ENCODE results near the gene AQP6.
A peak's percentile ranks its signal among the peaks of the same experiment; 100 is the strongest.

AQP6 gene

GRCh38 chr12:49956663-49957569, 15.8 kb upstream of the AQP6 start:
- no peak for DNase-seq (ENCODE audit: low spot score)

GRCh38 chr12:49957570-49957967, 15.2 kb upstream of the AQP6 start:
- DNase-seq (ENCODE audit: low spot score), result no peak

DNA sequence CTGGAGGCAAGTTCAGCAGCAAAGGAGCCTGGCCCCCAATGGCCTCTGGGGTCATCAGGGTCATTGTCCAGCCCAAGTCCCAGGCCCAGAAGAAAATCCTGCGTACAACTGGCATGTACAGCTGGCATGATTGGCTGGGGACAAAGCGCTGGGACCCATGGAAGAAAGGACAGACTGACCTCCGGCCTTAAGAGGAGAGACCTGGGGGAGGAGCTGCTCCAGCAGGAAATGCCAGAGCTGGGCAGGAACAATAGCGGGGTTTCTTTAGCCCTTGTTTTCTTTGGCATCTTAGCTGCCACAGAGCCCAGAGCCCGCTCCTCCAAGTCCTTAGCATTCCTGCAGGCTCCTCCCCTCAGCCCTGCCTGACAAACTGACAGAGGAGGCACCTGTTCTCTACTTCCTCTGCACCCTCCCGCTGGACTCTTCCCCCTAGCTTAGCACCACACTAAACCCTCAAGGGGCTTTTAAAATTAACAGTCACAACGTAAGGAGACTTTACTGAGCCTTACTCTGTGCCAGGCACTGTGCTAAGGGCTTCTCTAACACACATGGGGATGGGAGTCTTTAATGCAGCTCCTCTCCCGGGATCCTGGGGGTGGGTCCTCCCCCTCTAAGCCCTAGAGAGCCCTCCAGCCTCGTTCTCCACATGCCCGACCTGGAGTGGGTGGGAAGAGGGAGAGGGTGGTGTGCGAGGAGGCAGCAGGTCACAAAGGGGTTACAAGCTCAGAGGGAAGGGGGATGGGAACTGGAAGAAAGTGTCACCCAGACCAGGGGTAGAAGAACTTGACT, 12.9 kb upstream of the AQP6 start:
- no peak for DNase-seq (ENCODE audit: low spot score)

DNA sequence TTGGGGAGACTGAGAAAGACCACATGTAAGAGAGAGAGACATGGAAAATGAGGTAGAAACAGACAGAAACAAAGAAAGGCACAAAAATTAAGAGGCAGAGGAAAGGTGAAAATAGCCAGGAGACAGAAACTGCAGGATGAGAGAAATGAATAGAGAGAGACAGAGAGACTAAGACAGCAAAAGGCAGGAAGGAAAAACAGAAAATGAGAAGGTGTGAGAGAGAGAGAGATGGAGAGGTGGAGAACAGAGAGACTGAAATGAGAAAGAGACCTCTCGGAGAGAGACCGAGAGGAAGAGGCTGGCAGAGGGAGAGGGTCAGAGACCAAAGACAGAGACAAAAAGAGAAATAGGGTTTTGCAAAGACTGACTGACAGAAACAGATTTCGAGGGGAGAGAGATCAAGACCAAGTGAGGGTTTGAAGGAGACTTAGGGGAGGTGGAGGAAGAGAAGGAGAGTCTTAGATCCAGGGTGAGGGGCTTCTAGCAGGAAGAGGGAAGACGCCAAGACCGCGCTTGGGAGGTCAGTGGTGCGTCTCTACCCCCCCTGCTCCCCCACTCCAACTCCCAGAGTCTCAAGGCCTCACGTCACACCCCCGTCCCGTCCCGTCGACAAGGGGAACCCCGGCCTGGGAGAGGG, 12.2 kb upstream of the AQP6 start:
- no peak for DNase-seq (ENCODE audit: low spot score)

DNA sequence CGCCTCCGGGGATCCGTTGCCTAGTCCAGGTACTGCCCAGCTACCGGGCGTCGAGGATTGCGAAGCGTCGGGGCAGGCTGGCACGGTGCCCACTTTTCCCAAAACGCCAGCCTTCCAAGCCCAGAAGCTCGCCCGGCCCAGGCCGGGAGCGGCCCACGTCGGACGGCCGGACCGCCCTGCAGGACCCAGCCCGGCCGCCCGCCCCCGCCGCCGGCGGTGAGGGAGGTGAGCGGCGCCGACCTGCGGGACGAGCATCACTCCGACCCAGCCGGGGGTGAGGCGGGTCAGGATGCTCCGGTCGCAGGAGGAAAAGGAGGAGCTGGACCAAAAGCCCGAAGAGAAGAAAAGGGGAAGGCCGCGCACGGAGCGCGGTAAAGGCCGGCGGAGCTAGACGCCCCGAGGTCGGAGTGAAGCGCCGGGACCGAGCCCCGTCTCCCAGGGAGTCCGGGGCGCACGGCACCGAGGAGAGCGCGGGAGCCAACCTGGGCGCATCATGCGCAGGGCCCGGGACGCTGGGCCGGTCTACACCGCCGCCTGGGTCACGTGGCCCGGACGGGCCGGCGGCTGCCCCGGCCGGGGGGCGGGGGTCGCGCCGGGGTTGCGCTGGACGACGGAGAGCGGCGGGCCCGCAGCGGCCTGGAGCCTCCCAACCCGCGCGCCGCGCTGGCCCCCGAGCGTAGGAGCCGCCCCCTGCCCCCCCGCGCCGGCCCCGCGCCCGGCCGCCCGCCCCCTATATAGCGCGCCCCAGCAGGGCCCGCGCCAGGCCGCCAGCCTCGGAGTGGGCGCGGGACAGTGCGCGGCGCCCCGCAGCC, 11.4 kb upstream of the AQP6 start, which contains the start of gene AQP5:
Gene AQP5, plus strand, starts transcription at position 762 of the 812 bp plus-strand sequence. CDS start 146 bp downstream, outside the sequence.
- DNase-seq (ENCODE audit: low spot score), result no peak

DNA sequence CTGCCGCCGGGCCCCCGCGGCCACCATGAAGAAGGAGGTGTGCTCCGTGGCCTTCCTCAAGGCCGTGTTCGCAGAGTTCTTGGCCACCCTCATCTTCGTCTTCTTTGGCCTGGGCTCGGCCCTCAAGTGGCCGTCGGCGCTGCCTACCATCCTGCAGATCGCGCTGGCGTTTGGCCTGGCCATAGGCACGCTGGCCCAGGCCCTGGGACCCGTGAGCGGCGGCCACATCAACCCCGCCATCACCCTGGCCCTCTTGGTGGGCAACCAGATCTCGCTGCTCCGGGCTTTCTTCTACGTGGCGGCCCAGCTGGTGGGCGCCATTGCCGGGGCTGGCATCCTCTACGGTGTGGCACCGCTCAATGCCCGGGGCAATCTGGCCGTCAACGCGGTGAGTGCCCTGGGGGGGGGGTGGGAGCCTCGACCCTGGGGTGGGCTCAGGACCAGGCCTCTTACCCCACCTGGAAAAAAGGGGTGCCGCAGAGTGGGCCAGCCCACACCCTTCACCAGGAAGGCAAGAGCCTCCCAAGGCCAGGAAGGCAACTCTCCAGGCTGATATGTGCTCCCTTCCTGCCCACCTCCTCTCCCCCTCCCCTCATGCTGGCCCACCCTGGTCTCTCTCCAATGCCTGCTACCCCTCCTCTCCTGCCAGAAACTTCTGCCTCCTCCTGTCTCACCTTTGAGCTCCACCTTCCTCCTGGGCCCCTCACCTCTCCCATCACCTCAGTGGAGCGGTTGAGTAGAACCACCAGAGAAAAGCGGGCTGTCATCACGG, 10.6 kb upstream of the AQP6 start:
- no peak for DNase-seq (ENCODE audit: low spot score)

- DNase-seq (ENCODE audit: low spot score), result no peak
Observed at GRCh38 chr12:49962861-49963765, 9.6 kb upstream of the AQP6 start.

- no peak for DNase-seq (ENCODE audit: low spot score)
Observed at GRCh38 chr12:49963976-49964815, 8.6 kb upstream of the AQP6 start.

- DNase-seq (ENCODE audit: low spot score), result no peak
Observed at GRCh38 chr12:49964849-49965624, 7.7 kb upstream of the AQP6 start.

DNA sequence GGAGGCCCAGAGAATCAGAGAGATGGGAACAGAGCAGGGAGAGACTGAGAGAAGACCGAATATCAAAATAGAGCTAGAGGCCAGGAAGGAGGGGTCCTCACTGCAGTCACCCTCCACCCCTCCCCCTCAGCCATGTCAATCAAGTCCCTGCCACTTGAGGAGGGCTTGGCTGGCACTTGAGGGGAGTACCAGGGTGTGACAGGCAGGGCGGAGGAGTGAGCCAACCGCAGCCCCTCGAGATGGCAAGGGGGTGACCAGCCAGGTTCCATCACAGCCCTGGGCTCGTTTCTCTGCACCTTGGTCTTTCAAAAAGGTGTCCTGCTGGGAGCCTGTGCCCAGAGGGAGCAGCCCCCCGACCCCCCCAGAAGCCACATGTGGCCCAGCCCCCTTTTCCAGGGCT, 6.9 kb upstream of the AQP6 start:
- DNase-seq (ENCODE audit: low spot score), result no peak

DNA sequence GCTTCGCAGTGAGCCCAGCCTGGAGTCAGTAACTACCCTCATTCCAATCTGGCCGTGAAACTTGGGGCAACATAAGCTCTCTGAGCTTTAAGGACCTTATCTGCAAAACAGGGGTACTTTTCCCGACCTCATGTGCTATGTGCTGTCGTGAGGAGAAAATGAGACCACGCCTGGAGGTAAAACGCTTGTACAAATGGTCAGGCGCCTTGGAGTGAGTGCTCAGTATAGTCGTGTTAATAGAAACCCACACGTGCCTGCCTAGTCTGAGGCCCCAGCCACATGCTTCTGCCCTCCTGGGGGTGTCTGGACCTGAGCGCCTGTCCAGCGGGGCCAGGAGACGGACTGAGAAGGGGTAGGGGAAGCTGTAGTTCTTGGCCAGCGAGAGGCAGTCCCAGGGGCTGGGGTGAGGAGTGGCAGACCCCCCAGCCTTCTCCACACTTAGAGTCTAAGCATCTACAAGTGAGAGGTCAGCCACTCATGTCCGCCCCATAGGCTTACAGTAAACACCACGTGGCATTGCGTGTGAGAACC, 6.2 kb upstream of the AQP6 start:
- DNase-seq (ENCODE audit: low spot score), result no peak

GRCh38 chr12:49967042-49967776, 5.5 kb upstream of the AQP6 start:
- DNase-seq (ENCODE audit: low spot score), result peak; percentile 83

DNA sequence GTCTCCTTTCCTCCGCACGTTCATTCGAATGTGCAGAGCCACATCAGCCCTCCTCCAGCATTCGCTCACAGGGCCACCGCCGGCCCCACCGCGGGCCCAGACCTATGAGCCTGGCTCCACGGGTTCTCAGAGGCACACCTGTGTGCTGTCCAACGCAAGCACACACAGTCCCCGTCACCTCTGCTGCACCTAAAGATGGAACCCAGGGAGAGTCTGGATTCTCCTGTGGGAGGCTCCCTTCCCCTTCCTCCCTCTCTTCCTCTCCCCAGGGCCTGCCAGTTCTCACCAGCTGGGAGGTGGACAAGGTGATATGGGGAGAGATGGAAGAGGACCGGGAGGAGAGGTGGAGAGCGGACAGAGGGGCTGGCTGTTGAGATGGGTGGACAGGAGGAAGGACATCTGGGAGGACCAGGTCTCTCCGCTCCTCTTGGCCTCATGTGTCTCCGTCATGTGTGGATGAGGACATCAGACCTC, 4.9 kb upstream of the AQP6 start:
- DNase-seq (ENCODE audit: low spot score), result no peak

- DNase-seq (ENCODE audit: low spot score), result no peak
Observed at GRCh38 chr12:49968471-49968870, 4.3 kb upstream of the AQP6 start.

DNA sequence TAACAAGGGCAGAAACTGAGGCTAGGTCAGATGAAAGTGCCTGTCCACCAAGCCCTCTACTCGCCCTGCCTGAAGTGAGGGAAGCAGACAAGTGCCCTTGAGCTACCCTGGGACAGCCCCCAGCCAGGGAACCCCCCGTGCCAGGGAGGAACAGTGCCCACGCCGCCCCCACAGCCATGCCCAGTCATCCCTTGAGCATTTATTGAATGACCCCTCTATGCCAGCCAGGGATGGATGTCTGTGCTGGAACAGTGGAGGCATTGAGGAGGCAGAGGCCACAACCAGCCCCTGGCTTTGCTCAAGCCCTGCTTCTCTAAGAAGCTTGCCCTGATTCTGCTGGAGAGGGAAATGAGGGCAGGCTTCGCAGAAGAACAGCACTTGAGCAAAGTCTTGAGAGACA, 3.7 kb upstream of the AQP6 start:
- no peak for DNase-seq (ENCODE audit: low spot score)

- no peak for DNase-seq (ENCODE audit: low spot score)
Observed at GRCh38 chr12:49969651-49970429, 2.9 kb upstream of the AQP6 start.

All from hematopoietic multipotent progenitor cell treated with erythropoietin and hydrocortisone succinate and interleukin-3 and kit ligand, for 17 days (in vitro differentiated cells).